B cell (primary cell): ENCODE results near the gene FLT1. TPM values are rescaled to one million over a fixed set of nuclear protein-coding genes. Genes with fewer than 3 reads are reported as not detected.
A peak's percentile ranks its signal among the peaks of the same experiment; 100 is the strongest.

Source experiments
- ATAC-seq: fragments of 200-7000 bp; cut with Tn5 transposase; one replicate; pipeline ENCODE4 v1.10.0; 2021; ENCODE audit warnings: low read depth, mild to moderate bottlenecking, moderate number of reproducible peaks, moderate library complexity
- CTCF ChIA-PET: fragments of 350-600 bp; sonication (Branson Sonifier 250); formaldehyde crosslinking; loops from one replicate; lab custom pipeline; 2021; ENCODE audit warnings: antibody characterized with exemption, inconsistent platforms; lab: Charles Lee
- POLR2A ChIA-PET: fragments of 350-600 bp; sonication (Branson Sonifier 250); formaldehyde crosslinking; loops from one replicate; lab custom pipeline; 2021; ENCODE audit warnings: antibody characterized with exemption; lab: Charles Lee
- DNase-seq: peaks from one replicate; pipeline ENCODE4 v3.0.0; 2013
- H2AFZ ChIP-seq: 2 replicates; pipeline ENCODE4 v1.6.1; 2012; ENCODE audit warnings: mild to moderate bottlenecking, low read depth, low read length; ENCODE audit not compliant: insufficient read depth, poor library complexity, severe bottlenecking
- H3K27ac ChIP-seq, 2 donors: 1 replicate in 1 of 2; 2 replicates in 1 of 2; pipeline ENCODE4 v1.5.1; 2012 to 2013; ENCODE audit warnings: low read length in 2 of 2, mild to moderate bottlenecking in 2 of 2, moderate library complexity in 1 of 2
- H3K27me3 ChIP-seq, 4 experiments: fragments of 200-600 bp in 1 of 4; sonication (generic) in 1 of 4; replicated peaks in 1 of 4; 1 replicate in 2 of 4; 2 replicates in 2 of 4; pipeline versions ENCODE4 v1.6.1 to v1.7.0; 2013 to 2016; ENCODE audit warnings: low read length in 3 of 4, mild to moderate bottlenecking in 2 of 4, mixed read lengths in 1 of 4, moderate library complexity in 1 of 4; ENCODE audit not compliant: insufficient read depth in 4 of 4, control insufficient read depth in 3 of 4; ENCODE audit errors: control extremely low read depth in 1 of 4
- H3K36me3 ChIP-seq, 2 experiments: replicated peaks in 1 of 2; 1 replicate in 1 of 2; 2 replicates in 1 of 2; pipeline versions ENCODE4 v1.6.1 to v1.7.1; 2013; ENCODE audit warnings: low read length in 1 of 2; ENCODE audit not compliant: insufficient read depth in 2 of 2, control insufficient read depth in 1 of 2; ENCODE audit errors: control extremely low read depth in 1 of 2, extremely low read depth in 1 of 2
- H3K4me1 ChIP-seq, 2 donors: fragments of 200-600 bp in 1 of 2; sonication (generic) in 1 of 2; 1 replicate in 1 of 2; 2 replicates in 1 of 2; pipeline versions ENCODE4 v1.5.1 to v1.6.1; 2013 to 2017; ENCODE audit warnings: low read length in 2 of 2; ENCODE audit not compliant: control insufficient read depth in 2 of 2, insufficient read depth in 2 of 2
- H3K4me2 ChIP-seq: replicated peaks from 2 replicates; pipeline ENCODE3; 2012; ENCODE audit warnings: mild to moderate bottlenecking, low read depth, low read length; ENCODE audit not compliant: poor library complexity, severe bottlenecking
- H3K4me3 ChIP-seq, 5 experiments: fragments of 200-600 bp in 1 of 5; sonication (generic) in 1 of 5; 1 replicate in 3 of 5; 2 replicates in 2 of 5; pipeline versions ENCODE4 v1.5.1 to v1.7.0; 2011 to 2016; ENCODE audit warnings: low read length in 4 of 5, mild to moderate bottlenecking in 4 of 5, low read depth in 2 of 5, control low read depth in 1 of 5, moderate library complexity in 1 of 5; ENCODE audit not compliant: insufficient read depth in 1 of 5; ENCODE audit errors: control extremely low read depth in 1 of 5, extremely low read depth in 1 of 5
- H3K79me2 ChIP-seq: fragments of 200-600 bp; sonication (generic); one replicate; pipeline ENCODE4 v1.6.0; 2016; ENCODE audit warnings: low read length; ENCODE audit not compliant: control insufficient read depth, insufficient read depth
- H3K9ac ChIP-seq: fragments of 200-600 bp; sonication (generic); 2 replicates; pipeline ENCODE4 v1.6.1; 2017; ENCODE audit warnings: mild to moderate bottlenecking, low read length, moderate library complexity
- H3K9me3 ChIP-seq, 3 donors: one replicate each; pipeline versions ENCODE4 v1.6.1 to v1.7.1; 2013; ENCODE audit warnings: low read length in 2 of 3; ENCODE audit not compliant: control insufficient read depth in 2 of 3, insufficient read depth in 1 of 3; ENCODE audit errors: control extremely low read depth in 1 of 3
- H4K20me1 ChIP-seq: 2 replicates; pipeline ENCODE4 v1.6.0; 2012; ENCODE audit warnings: mild to moderate bottlenecking, low read length; ENCODE audit not compliant: insufficient read depth, control insufficient read depth, poor library complexity, severe bottlenecking
- H3K27ac Mint-ChIP-seq: one replicate; pipeline ENCODE4 v1.8.0; 2021; ENCODE audit warnings: mixed read lengths
- H3K27me3 Mint-ChIP-seq: one replicate; pipeline ENCODE4 v1.8.0; 2021; ENCODE audit warnings: mixed read lengths
- H3K4me1 Mint-ChIP-seq: one replicate; pipeline ENCODE4 v1.8.0; 2021; ENCODE audit warnings: mixed read lengths
- H3K4me3 Mint-ChIP-seq: one replicate; pipeline ENCODE4 v1.8.0; 2021; ENCODE audit warnings: mixed read lengths
- H3K9me3 Mint-ChIP-seq: one replicate; pipeline ENCODE4 v1.8.0; 2022; ENCODE audit warnings: mixed read lengths; ENCODE audit not compliant: insufficient read depth
- EZH2 ChIP-seq: IDR thresholded peaks from 2 replicates; pipeline ENCODE4 v1.6.1; 2012; ENCODE audit warnings: borderline replicate concordance, low read depth, mild to moderate bottlenecking, moderate library complexity, low read length; ENCODE audit not compliant: insufficient read depth, poor library complexity, severe bottlenecking
- WGBS: methylation state at CpG from one replicate; pipeline ENCODE4 v1.1.5; 2013; ENCODE audit warnings: missing lambda C conversion rate; ENCODE audit not compliant: insufficient coverage; 5-methylcytosine and 5-hydroxymethylcytosine counted together
- intact Hi-C: fragments of 100-400 bp; cut with micrococcal nuclease; formaldehyde crosslinking; loops from one replicate; pipeline ENCODE4 v1.10.0; 2022
- polyA plus RNA-seq: library from polyadenylated mRNA; depleted of rRNA; stranded (reverse); fragments of >200 nt; gene quantifications from 2 replicates; pipeline ENCODE4 v1.2.3, GENCODE V29; 2012
- total RNA-seq, 2 donors: library from RNA; stranded (reverse); fragments of 120-200 nt in 1 of 2; gene quantifications; 1 replicate in 1 of 2; 2 replicates in 1 of 2; pipeline versions ENCODE4 v1.2.3 to v1.2.4, GENCODE V29; 2013 to 2022
- TF ChIP-seq, protein P1 (sequence below): fragments of 200-600 bp; IDR thresholded peaks from one replicate; pipeline ENCODE4 v1.8.0; 2022; ENCODE audit warnings: antibody characterized with exemption, mild to moderate bottlenecking

FLT1 gene
- total and polyA plus RNA-seq, 2 donors (not counting 1 experiment from before 2014, with no cell fraction given): 1.1 to 1.2 TPM

DNA sequence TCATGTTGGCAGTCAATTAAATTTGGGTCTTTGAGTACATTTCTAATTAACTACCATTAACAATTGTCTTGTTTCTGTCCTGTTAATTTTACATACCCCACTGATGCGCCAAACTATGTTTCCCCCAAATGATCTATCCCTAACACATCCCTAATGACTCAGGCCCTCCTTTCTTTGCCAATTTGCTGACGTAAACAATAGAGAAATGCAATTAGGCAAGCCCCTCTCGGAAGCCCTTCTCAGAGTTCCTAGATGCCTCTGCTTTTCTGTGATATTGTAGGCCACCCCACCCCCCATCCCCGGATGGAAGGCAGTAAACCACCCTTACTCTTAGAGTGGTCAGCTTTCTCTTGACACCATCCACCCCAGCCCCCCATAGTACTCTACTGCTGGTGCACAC is 74.2 kb downstream of the FLT1 start:
- Histone ChIP-seq H3K9ac (no peak overlapping the region), H3K9me3 (no peaks in the 10 kb centered on the region), H3K36me3 (no peaks in the 10 kb centered on the region), H4K20me1 (no peaks in the 10 kb centered on the region), H3K4me2 (no peak overlapping the region), H3K27me3 (no peaks in the 10 kb centered on the region), H3K79me2 (peaks cover 3% of the 10 kb centered on the region), H3K4me1 (peaks cover 27 to 28% of the 10 kb centered on the region in 2 donors), H3K27ac (no peak overlapping the region), H2AFZ (no peak overlapping the region), H3K4me3 (no peak overlapping the region)
- H3K4me3 Mint-ChIP-seq: no peak overlapping the region
- ChIA-PET POLR2A (no interaction called here), CTCF (no interaction called here)
- 100% methylated on average over 4 of the region's 4 CpGs for WGBS
- intact Hi-C loops: loop anchor here (5.0 kb wide), 2 partner anchors 107 to 297 kb away; partner anchors contain the start of gene SLC46A3
- DNase-seq (no peak), ATAC-seq (no peak)
- H3K27me3 Mint-ChIP-seq: no peaks in the 10 kb centered on the region
- TF ChIP-seq, protein P1, sequence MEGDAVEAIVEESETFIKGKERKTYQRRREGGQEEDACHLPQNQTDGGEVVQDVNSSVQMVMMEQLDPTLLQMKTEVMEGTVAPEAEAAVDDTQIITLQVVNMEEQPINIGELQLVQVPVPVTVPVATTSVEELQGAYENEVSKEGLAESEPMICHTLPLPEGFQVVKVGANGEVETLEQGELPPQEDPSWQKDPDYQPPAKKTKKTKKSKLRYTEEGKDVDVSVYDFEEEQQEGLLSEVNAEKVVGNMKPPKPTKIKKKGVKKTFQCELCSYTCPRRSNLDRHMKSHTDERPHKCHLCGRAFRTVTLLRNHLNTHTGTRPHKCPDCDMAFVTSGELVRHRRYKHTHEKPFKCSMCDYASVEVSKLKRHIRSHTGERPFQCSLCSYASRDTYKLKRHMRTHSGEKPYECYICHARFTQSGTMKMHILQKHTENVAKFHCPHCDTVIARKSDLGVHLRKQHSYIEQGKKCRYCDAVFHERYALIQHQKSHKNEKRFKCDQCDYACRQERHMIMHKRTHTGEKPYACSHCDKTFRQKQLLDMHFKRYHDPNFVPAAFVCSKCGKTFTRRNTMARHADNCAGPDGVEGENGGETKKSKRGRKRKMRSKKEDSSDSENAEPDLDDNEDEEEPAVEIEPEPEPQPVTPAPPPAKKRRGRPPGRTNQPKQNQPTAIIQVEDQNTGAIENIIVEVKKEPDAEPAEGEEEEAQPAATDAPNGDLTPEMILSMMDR: no peak
- TF ChIP-seq EZH2: no peak
- no peak overlapping the region for H3K27ac Mint-ChIP-seq
- peaks cover 31% of the 10 kb centered on the region for H3K4me1 Mint-ChIP-seq
- H3K9me3 Mint-ChIP-seq: no peaks in the 10 kb centered on the region

DNA sequence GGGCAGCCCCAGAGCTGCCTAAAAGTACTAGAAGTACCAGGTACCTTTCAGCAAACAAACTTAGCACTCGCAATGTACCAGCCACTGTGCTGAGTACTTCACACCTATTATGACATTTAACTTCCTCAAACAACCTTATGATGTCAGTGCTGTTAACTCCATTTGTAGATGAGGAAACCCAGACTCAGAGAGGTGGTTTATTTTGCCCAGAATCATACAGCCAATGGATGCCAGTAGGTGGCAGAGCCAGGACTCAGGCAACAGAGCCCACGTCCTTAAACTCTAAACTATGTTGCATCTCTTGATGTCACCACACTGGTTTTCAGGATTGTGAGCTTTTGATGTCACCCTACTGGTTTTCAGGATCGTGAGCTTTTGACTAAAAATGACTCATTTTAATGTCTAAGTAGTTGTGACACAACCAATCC is 78.9 kb downstream of the FLT1 start:
- Histone ChIP-seq H3K4me2 (no peak overlapping the region), H3K9ac (no peak overlapping the region), H2AFZ (no peak overlapping the region), H3K9me3 (no peaks in the 10 kb centered on the region), H4K20me1 (no peaks in the 10 kb centered on the region), H3K79me2 (no peaks in the 10 kb centered on the region), H3K4me3 (no peak overlapping the region), H3K36me3 (no peaks in the 10 kb centered on the region), H3K27ac (no peak overlapping the region), H3K27me3 (no peaks in the 10 kb centered on the region), H3K4me1 (peaks cover 14 to 18% of the 10 kb centered on the region in 2 donors)
- Mint-ChIP-seq H3K27me3 (peaks cover 5% of the 10 kb centered on the region), H3K27ac (no peak overlapping the region), H3K9me3 (no peaks in the 10 kb centered on the region), H3K4me1 (peaks cover 23% of the 10 kb centered on the region), H3K4me3 (no peak overlapping the region)
- TF ChIP-seq, protein P1: no peak
- ATAC-seq (peak; percentile 47), DNase-seq (peak; percentile 36)
- CTCF ChIA-PET: no interaction called here
- intact Hi-C loops: no loop called here
- POLR2A ChIA-PET: no interaction called here
- 60% methylated on average over 2 of the region's 3 CpGs for WGBS
